C4-2B (cell line): ENCODE results near the gene THRAP3.

Experiments used
- ZFX ChIP-seq: fragments of 450-650 bp; IDR thresholded peaks from 2 replicates; pipeline ENCODE4 v1.6.1; 2017
- TF ChIP-seq, protein P1 (sequence below): fragments of 450-650 bp; conservative IDR thresholded peaks from 2 replicates; pipeline ENCODE4 v1.5.1; 2017; ENCODE audit warnings: mild to moderate bottlenecking

- TF ChIP-seq, protein P1, sequence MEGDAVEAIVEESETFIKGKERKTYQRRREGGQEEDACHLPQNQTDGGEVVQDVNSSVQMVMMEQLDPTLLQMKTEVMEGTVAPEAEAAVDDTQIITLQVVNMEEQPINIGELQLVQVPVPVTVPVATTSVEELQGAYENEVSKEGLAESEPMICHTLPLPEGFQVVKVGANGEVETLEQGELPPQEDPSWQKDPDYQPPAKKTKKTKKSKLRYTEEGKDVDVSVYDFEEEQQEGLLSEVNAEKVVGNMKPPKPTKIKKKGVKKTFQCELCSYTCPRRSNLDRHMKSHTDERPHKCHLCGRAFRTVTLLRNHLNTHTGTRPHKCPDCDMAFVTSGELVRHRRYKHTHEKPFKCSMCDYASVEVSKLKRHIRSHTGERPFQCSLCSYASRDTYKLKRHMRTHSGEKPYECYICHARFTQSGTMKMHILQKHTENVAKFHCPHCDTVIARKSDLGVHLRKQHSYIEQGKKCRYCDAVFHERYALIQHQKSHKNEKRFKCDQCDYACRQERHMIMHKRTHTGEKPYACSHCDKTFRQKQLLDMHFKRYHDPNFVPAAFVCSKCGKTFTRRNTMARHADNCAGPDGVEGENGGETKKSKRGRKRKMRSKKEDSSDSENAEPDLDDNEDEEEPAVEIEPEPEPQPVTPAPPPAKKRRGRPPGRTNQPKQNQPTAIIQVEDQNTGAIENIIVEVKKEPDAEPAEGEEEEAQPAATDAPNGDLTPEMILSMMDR: no peak
- no peak for TF ChIP-seq ZFX
Measured at GRCh38 chr1:36175137-36176095, 48.8 kb upstream of the THRAP3 start.
